Suprapubic skin (tissue), 4 donors: ENCODE measurements around the gene HERC3. TPM values are rescaled to one million over a fixed set of nuclear protein-coding genes. Genes with fewer than 3 reads are reported as not detected.

Experiments used
- DNase-seq, 2 donors: peaks; one replicate each; pipeline ENCODE4 v3.0.0-alpha.2; 2019; ENCODE audit warnings: low spot score in 2 of 2
- H3K27ac ChIP-seq: fragments of 200-600 bp; sonication (generic); one replicate; pipeline ENCODE4 v1.5.1; 2019
- H3K27me3 ChIP-seq: fragments of 200-600 bp; sonication (generic); one replicate; pipeline ENCODE4 v1.5.1; 2019
- H3K36me3 ChIP-seq: fragments of 200-600 bp; sonication (generic); one replicate; pipeline ENCODE4 v1.5.1; 2019
- H3K4me1 ChIP-seq: fragments of 200-600 bp; sonication (generic); one replicate; pipeline ENCODE4 v1.5.1; 2019
- H3K4me3 ChIP-seq: fragments of 200-600 bp; sonication (generic); one replicate; pipeline ENCODE4 v1.5.1; 2019; ENCODE audit warnings: mild to moderate bottlenecking
- H3K9me3 ChIP-seq: fragments of 200-600 bp; sonication (generic); one replicate; pipeline ENCODE4 v1.5.1; 2019
- EP300 ChIP-seq: sonication (generic); formaldehyde crosslinking; IDR thresholded peaks from one replicate; pipeline ENCODE4 v1.6.1; 2017; ENCODE audit warnings: antibody characterized with exemption
- POLR2A ChIP-seq, 2 donors: fragments of 450-650 bp; IDR thresholded peaks; one replicate each; pipeline ENCODE4 v1.6.1; 2017; ENCODE audit warnings: antibody characterized with exemption in 2 of 2, mild to moderate bottlenecking in 2 of 2, moderate library complexity in 2 of 2
- POLR2AphosphoS5 ChIP-seq, 3 donors: sonication (generic); formaldehyde crosslinking; IDR thresholded peaks; one replicate each; pipeline ENCODE4 v1.6.1; 2017; ENCODE audit warnings: antibody characterized with exemption in 3 of 3
- WGBS: methylation state at CpG from one replicate; pipeline ENCODE4 v1.1.5; 2018; 5-methylcytosine and 5-hydroxymethylcytosine counted together
- total RNA-seq, 4 donors: library from RNA; depleted of rRNA; stranded (reverse); fragments of >200 nt; gene quantifications; one replicate each; pipeline ENCODE4 v1.1.0, GENCODE V29; 2016
- TF ChIP-seq, protein P1 (sequence below), 2 donors: fragments of 200-600 bp in 1 of 2; fragments of 450-650 bp in 1 of 2; sonication (generic) in 1 of 2; IDR thresholded peaks; one replicate each; pipeline ENCODE4 v1.5.1; 2016 to 2019; ENCODE audit warnings: antibody characterized with exemption in 2 of 2, mild to moderate bottlenecking in 1 of 2, moderate library complexity in 1 of 2

Gene HERC3
- total RNA-seq, 4 donors from 2014 or later = 41.6 to 110 (median 48.0) TPM

DNA sequence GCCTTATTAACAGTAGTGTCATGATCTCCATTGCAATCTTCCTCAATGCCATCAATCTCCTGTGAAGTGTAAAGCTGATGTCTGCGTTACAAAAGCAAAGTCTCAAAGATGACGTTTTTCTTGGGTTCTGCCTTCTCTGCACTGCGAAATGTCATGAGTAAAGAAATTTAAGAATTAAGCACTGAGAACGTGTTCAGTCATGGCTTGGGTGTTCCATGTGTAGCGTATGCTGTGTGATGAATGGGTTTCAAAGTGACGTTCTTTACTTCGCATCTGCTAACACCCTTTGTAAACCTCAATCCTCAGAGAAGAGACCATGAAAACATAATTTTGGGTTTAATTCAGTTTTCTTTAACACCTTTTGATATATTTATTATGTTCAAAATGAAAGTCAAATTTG is 104.3 kb downstream of the HERC3 start:
- Histone ChIP-seq H3K27me3 (no peaks in the 10 kb centered on the region), H3K27ac (no peak overlapping the region), H3K36me3 (peaks cover 8% of the 10 kb centered on the region), H3K4me3 (peak overlapping the region; percentile 56), H3K4me1 (no peaks in the 10 kb centered on the region), H3K9me3 (no peaks in the 10 kb centered on the region)
- 64% methylated on average over 7 of the region's 7 CpGs for WGBS
- no peak for DNase-seq
- TF ChIP-seq POLR2A (IDR thresholded peaks at IDR 0.05) = no peak
- TF ChIP-seq EP300 = no peak
- TF ChIP-seq POLR2AphosphoS5 (IDR thresholded peaks at IDR 0.05) = no peak
- TF ChIP-seq, protein P1, sequence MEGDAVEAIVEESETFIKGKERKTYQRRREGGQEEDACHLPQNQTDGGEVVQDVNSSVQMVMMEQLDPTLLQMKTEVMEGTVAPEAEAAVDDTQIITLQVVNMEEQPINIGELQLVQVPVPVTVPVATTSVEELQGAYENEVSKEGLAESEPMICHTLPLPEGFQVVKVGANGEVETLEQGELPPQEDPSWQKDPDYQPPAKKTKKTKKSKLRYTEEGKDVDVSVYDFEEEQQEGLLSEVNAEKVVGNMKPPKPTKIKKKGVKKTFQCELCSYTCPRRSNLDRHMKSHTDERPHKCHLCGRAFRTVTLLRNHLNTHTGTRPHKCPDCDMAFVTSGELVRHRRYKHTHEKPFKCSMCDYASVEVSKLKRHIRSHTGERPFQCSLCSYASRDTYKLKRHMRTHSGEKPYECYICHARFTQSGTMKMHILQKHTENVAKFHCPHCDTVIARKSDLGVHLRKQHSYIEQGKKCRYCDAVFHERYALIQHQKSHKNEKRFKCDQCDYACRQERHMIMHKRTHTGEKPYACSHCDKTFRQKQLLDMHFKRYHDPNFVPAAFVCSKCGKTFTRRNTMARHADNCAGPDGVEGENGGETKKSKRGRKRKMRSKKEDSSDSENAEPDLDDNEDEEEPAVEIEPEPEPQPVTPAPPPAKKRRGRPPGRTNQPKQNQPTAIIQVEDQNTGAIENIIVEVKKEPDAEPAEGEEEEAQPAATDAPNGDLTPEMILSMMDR (IDR thresholded peaks at IDR 0.05) = no peak

DNA sequence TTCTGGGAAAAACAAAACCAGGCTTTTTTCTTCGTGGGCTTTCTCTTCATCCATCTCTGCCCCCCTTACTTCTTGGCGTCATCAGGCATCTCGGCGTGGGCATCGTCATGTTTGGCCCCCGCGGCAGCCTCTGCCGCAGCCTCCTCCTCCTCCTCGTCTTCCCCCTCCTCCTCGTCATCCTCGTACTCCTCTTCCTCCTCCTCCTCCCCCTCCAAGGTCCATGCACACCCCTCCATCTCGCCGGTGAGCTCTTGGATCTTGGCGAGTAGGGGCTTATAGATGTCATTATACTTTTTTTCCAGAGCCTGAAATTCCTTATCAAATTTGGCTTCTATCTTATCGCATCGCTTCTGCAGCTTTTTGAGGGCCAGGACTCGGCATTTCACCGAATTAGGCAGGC is 104.9 kb downstream of the HERC3 start:
- WGBS = 53% methylated on average over 18 of the region's 18 CpGs
- no peak for TF ChIP-seq POLR2AphosphoS5 (IDR thresholded peaks at IDR 0.05)
- no peak for TF ChIP-seq EP300
- TF ChIP-seq, protein P1 (IDR thresholded peaks at IDR 0.05) = no peak
- TF ChIP-seq POLR2A (IDR thresholded peaks at IDR 0.05) = no peak
- Histone ChIP-seq H3K4me1 (no peaks in the 10 kb centered on the region), H3K27me3 (no peaks in the 10 kb centered on the region), H3K9me3 (no peaks in the 10 kb centered on the region), H3K27ac (no peak overlapping the region), H3K4me3 (peak overlapping the region; percentile 56), H3K36me3 (peaks cover 9% of the 10 kb centered on the region)
- DNase-seq = no peak

DNA sequence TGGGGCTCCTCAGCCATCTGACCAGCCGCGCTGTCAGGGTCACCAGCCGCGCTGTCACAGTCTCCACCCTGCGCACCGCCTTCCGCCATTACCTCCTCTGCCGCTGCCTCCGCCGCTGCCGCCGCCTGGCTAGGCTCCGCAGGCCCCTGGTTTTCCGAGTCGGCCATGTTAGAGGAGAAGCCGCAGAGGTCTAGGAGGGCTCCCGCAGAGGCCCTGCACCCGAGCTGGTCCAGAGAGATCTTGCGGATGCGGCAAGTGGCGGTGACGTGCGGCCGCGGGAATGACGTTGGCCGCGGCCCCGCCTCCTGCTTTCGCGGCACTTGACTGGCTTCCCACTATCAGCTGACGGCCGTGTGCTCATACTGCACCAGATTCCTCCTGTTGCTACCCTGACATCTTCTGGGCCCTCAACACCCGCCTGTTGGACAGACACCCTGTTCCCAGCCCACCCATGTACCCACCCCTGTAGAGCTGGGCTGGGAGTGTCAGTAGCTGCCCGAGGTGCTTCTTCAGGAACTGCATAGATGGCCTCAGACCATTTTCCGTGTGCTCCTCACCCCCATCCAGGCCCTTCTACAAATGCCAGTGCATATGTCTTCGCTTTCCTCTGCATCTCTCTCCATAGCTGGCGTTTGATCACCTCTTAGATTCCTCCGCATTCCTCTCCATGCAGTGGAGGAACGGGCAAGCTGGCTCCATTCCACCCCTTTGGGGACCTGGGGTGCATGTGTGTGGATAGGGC is 105.5 kb downstream of the HERC3 start, which contains the start of gene NAP1L5:
Gene NAP1L5 (minus strand): TSS at position 242 of the 742 bp plus-strand sequence. CDS start 75 bp downstream, at position 167.
- Histone ChIP-seq H3K9me3 (no peaks in the 10 kb centered on the region), H3K27ac (no peak within 1 kb of the TSS), H3K36me3 (peaks cover 13% of the 10 kb centered on the region), H3K4me1 (no peaks in the 10 kb centered on the region), H3K27me3 (no peaks in the 10 kb centered on the region), H3K4me3 (peak within 1 kb of the TSS; percentile 56)
- 56% methylated on average over 24 of the region's 40 CpGs for WGBS
- peak in 1 of 2 donors; percentile 19 for TF ChIP-seq POLR2A (IDR thresholded peaks at IDR 0.05)
- TF ChIP-seq, protein P1 (IDR thresholded peaks at IDR 0.05) = no peak
- peak in 1 of 3 donors; percentile 48 for TF ChIP-seq POLR2AphosphoS5 (IDR thresholded peaks at IDR 0.05)
- DNase-seq = peak; percentile 78 to 80

DNA sequence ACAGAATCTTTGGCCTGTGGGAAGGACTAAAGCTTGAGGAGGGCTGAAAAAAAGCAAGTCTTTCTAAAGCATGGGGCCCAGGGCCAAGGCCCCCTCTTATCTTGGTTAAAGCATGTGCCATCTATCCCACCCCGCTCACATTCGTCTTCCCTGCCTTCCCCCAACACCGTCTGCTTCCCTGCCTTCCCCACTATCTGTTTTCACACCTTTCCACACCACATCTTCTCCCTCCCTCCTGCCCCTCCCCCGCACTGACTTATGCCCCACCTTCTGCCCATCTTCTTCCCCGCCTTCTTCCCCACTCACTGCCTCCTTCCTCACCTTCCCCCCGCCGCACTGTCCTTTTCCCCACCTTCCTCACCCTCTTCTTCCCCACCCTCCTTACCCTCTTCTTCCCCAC is 106.2 kb downstream of the HERC3 start:
- no peaks in the 10 kb centered on the region for H3K4me1 ChIP-seq
- no peaks in the 10 kb centered on the region for H3K27me3 ChIP-seq
- no peak overlapping the region for H3K4me3 ChIP-seq
- H3K36me3 ChIP-seq = peaks cover 13% of the 10 kb centered on the region
- TF ChIP-seq, protein P1 (IDR thresholded peaks at IDR 0.05) = no peak
- TF ChIP-seq POLR2A (IDR thresholded peaks at IDR 0.05) (no peak), EP300 (no peak), POLR2AphosphoS5 (IDR thresholded peaks at IDR 0.05) (no peak)
- no peaks in the 10 kb centered on the region for H3K9me3 ChIP-seq
- no peak overlapping the region for H3K27ac ChIP-seq
- 97% methylated on average over 7 of the region's 7 CpGs for WGBS
- no peak for DNase-seq

DNA sequence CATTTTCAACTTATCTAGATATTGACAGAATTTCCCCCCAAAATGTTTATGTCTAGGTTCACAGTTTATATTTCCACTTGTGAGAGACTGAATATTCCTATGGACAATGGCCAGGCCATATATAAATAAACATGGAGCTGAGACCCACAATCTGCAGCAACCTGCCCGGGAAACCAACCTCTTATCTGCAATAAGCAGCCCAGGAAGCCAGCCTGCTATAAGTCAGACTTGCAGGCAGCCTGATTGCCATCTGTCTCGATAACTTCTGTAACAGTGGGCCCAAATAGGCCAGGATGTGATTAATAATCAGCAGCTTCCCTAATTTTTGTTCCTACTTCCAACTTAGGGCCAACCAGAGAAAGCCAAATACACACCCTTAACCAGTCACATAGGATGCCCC is 110.5 kb downstream of the HERC3 start:
- H3K36me3 ChIP-seq = peaks cover 37% of the 10 kb centered on the region
- no peaks in the 10 kb centered on the region for H3K27me3 ChIP-seq
- 93% methylated on average over 2 of the region's 2 CpGs for WGBS
- H3K9me3 ChIP-seq = no peaks in the 10 kb centered on the region
- no peak overlapping the region for H3K27ac ChIP-seq
- TF ChIP-seq, protein P1 (IDR thresholded peaks at IDR 0.05) = no peak
- TF ChIP-seq POLR2AphosphoS5 (IDR thresholded peaks at IDR 0.05) (no peak), EP300 (no peak), POLR2A (IDR thresholded peaks at IDR 0.05) (no peak)
- H3K4me1 ChIP-seq = peaks cover 5% of the 10 kb centered on the region
- DNase-seq = no peak
- H3K4me3 ChIP-seq = no peak overlapping the region
